NCI-H1694 (cell line): ENCODE measurements around the gene SLC43A1.

Source experiments
- DNase-seq: peaks from one replicate; lab custom pipeline; 2025; lab: John Stamatoyannopoulos, UW

Gene SLC43A1

DNA sequence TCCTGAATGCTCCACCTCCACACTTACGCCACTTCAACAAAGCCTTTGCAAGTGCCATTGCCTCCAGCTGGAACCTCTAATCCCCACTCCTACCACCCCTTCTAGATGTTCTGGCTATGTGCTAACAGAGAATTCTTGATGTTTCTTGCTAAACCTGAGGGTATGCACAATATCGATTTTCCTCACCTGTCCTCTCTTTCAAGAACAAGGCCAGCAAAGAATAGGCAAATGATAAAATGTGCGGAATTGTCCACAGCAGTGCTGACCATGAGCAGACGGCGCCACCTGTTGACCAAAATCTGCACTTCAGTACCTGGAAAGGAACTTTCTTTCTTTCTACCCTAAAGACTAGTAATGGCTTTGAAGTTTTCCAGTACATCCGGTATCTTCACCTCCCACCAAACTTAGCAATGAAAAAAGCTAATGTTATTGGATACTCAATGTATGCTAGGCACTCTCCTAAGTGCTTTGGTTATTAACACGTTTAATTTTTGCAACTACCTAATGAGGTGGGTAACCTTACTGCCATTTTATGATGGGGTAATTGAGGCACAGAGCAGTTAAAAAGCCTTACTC is 11.6 kb upstream of the SLC43A1 start:
- peak; percentile 13 for DNase-seq

GRCh38 chr11:57523419-57523818 is 7.9 kb upstream of the SLC43A1 start:
- DNase-seq = no peak

DNA sequence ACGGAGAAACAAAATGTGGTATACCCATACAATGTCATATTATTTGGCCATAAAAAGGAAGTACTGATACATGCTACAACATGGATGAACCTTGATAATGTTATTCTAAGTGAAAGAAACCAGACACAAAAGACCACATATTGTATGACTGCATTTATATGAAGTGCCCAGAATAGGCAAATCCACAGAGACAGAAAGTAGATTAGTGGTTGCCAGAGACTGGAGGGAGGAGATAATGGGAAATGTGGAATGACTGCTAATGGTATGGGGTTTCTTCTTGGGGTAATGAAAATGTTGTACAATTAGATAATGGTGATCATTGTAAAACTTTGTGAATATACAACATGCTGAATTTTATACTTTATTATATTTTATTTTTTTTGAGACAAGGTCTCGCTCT is 5.6 kb upstream of the SLC43A1 start:
- DNase-seq = no peak

GRCh38 chr11:57516061-57516443 is 550 bp upstream of the SLC43A1 start:
- no peak for DNase-seq

- no peak for DNase-seq
Observed at GRCh38 chr11:57514538-57515331, 767 bp downstream of the SLC43A1 start.

DNA sequence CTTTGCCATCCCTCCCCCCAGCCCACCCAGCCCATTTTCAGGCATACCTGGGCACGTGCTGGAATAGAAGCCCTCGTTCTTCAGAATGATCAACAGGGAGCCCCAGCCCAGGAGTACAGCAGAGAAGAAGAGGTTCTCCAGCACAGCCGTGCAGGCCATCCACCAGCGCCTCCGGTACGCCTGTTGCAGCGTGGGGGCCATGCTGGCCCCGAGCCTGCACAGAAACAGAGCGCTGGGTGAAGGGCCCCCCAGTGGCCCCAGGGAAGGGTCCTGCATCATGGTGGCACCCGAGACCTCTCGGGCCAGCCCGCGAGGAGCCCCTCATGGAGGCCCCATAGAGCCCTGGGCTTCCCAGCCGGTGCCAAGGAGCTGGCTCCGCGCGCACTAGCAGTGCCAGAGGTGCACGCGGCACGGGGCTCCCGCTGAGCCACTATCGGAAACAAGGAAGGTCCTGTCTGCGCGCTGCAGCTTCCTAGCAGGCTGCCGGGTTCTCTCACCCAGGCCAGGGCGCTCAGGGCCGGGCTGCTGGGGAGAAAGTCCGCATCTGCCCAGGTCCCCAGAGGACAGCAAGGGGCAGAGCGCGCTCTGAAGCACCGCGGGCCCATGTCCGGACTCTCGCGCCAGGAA is 1.5 kb downstream of the SLC43A1 start:
- DNase-seq = no peak

- DNase-seq = no peak
Observed at GRCh38 chr11:57513452-57513795, 2.1 kb downstream of the SLC43A1 start.

DNA sequence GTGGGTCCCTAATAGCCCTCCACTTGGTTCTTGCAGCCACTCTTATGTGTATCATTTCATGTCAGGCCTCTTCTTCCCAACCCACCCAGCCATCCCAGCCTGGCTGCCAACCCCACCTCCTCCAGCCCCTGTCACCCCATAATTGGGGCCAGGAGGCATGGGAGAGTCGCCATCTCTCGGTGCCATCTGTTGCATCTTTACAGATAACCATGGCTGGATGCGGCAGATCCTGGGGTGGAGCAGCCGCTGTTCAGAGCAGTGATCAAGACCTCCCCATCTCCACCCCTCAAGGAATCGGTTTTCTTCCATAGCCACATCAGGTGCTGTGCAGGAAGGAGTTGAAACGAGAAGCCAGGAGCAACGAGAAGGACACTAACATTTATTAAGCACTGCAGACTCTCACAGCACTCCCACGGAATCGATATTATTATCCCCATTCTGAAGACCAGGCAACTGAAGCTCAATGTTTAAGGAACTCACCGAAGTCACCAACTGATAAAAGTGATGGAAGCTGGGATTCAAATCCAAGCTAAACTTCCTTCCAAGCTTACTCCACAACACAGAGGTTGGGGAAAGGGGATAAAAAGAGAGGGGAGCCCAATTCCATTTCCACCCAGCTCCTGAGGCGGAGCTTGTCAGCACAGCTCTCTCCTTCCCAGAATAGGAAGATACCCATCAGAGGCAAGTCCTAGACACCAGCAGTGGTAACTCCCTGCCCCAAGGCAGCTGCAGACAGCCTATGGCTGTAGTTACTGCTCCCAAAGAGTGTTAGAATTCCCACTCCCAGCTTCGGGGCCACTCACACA is 2.7 kb downstream of the SLC43A1 start:
- no peak for DNase-seq

DNA sequence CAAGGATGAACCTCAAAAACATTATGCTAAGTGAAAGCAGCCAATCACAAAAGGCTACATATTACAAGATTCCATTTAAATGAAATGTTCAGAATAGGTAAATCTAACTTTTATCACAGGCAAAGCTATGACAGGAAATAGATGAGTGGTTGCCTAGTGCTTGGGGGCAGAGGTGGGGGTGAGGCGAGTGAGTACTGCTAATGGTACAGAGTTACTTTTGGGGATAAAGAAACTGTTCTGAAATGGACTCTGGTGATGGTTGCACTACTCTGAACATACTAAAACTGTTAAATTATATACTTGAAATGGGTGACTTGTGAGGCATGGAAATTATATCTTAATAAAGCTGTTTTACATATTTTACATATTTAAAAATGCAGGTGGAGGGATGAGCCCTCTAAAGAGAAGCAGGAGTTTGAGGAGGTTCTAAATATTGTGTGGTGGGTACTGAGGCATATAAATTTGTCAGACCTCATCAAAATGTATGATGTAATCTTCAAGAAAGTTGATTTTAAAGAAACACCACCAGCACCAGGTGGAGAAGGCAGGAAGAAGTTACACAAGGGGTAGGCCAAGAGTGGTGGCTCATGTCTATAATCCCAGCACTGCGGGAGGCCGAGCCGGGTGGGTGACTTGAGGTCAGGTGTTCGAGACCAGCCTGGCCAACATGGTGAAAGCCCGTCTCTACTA is 3.6 kb downstream of the SLC43A1 start:
- DNase-seq = no peak

DNA sequence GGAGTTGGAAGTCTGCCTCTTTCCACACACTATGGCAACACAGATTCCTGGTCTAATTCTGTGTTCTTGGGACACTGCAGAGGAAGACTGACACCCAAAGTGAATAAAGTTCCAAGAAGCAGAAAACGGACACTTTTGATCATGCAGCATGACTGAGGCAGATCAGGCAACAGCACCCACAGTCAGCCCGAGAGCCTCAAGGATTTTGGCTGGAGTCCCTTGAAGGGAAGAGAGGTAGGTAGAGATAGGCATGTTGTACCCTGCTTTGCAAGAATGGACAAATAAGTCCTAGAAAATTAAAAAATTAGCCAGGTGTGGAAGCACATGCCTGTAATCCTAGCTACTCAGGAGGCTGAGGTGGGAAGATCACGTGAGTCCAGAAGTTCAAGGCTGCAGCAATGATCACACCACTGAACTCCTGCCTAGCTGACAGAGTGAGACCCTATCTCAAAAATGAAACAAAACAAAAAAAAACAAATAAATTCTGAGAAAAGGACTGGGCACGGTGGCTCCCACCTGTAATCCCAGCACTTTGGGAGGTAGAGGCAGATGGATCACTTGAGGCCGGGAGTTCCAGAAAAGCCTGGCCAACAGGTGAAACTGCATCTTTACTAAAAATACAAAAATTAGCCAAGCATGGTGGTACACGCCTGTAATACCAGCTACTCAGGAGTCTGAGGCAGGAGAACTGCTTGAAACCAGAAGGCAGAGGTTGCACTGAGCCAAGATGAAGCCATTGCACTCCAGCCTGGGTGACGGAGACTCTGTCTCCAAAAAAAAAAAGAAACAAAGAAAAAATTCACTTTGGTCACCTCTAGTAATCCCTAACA is 6.9 kb downstream of the SLC43A1 start:
- DNase-seq = no peak

- no peak for DNase-seq
Observed at GRCh38 chr11:57506522-57506921, 9.0 kb downstream of the SLC43A1 start.

DNA sequence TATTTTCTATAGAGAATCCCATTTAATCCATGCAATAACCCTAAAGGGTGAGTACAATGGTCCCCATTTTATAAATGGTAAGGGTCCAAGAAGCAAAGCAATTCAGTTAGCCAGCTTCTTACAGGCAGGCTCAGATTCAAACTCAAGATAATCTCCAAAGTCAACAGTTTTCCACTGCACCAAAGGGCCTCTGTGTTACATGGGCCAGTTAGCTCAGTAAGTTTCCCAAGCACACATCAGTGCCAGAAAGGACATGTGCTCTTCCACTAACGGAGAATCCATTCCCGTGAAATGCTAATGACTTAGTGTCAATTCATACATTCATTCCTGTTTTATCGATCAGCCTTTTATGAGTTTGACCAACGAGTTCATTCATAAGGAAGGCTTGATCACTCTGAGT is 11.0 kb downstream of the SLC43A1 start:
- no peak for DNase-seq

DNA sequence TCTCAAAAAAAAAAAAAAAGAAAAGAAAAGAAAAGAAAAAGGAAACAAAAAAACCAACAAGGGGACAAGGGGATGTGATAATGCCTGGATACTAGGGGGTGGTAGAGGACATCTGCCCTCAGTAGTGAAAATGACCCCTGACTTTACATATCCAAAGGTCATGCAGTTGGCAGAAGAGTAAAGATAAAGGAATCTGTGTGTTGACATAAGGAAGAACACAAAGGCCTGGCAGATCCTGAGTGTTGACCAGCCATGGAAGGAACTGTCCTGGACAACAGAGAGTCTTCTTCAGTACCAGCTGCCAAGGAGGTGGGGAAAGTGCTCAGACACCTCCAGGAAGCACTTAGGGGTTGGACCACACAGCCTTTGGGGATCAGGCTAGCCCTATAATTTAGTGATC is 12.6 kb downstream of the SLC43A1 start:
- no peak for DNase-seq

DNA sequence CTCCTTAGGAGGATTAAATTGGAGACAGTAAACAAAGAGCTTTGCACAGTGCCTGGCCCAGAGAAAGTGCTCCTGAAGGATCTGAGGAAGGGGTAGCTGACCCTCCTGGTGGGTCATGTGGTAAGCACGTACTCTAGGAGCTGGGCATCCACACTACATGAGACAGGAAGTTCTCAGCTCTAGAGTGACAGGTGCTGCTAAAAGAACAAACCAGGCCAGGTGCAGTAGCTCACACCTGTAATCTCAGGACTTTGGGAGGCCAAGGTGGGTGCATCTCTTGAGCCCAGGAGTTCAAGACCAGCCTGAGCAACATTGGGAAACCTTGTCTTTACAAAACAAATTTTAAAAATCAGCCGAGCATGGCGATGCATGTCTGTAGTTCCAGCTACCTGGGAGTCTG is 13.1 kb downstream of the SLC43A1 start:
- DNase-seq = no peak

- no peak for DNase-seq
Observed at GRCh38 chr11:57501953-57502352, 13.5 kb downstream of the SLC43A1 start.

- no peak for DNase-seq
Observed at GRCh38 chr11:57500926-57501325, 14.6 kb downstream of the SLC43A1 start.

- no peak for DNase-seq
Observed at GRCh38 chr11:57500515-57500914, 15.0 kb downstream of the SLC43A1 start.

DNA sequence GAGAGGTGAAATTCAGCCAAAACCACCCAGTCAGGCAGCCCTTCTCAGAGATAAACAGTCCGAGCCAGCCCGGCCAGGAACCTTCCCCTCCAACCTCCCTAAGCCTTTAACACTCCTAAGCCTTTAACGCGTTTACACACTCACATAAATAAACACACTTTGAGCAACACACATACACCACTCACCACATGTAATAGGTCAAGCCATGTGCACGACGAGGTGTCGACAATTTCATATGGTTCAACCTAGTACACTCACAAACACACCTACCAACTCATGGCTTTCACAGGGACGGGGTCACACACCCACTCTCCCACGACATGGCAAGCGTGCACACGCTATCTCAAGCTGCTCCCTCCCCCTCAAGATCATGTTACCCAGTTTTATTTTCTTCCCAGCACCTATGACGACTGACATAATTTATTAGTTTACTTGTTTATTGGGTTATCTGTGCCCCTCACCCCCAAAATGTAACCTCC is 15.5 kb downstream of the SLC43A1 start:
- no peak for DNase-seq

- DNase-seq = no peak
Observed at GRCh38 chr11:57499413-57499982, 16.0 kb downstream of the SLC43A1 start.

DNA sequence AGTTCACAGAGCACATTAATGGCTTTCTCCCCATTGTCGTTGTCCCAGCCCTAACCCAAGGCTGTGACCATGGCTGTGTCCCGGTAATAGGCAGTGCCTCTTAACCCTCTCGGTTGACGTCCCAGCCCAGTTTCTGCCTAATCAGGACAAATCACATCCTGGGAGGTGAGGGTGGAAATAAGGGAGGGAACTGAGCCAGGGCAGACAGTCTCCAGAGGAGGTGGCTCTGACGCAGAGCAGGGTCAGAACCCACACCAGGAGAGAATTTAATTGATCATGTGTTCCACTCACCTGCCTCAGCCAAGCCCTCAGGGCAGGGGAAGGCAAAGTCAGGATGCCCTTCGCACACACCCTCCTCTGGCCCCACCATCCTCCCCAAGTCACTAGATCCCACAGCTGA is 17.0 kb downstream of the SLC43A1 start:
- DNase-seq = no peak
